NB4 (cell line): ENCODE data around the gene BHLHE23.

Experiments used
- POLR2A ChIP-seq: IDR thresholded peaks from 2 replicates; pipeline ENCODE4 v1.6.1; 2011; ENCODE audit warnings: mild to moderate bottlenecking; ENCODE audit not compliant: insufficient read length; ENCODE audit errors: extremely low read depth
- TF ChIP-seq, protein P1 (sequence below): IDR thresholded peaks from one replicate; pipeline ENCODE4 v1.5.1; 2012; ENCODE audit warnings: low read depth, low read length
- TF ChIP-seq, protein P2 (sequence below): IDR thresholded peaks from 2 replicates; pipeline ENCODE4 v1.6.1; 2011; ENCODE audit warnings: low read depth, low read length

DNA sequence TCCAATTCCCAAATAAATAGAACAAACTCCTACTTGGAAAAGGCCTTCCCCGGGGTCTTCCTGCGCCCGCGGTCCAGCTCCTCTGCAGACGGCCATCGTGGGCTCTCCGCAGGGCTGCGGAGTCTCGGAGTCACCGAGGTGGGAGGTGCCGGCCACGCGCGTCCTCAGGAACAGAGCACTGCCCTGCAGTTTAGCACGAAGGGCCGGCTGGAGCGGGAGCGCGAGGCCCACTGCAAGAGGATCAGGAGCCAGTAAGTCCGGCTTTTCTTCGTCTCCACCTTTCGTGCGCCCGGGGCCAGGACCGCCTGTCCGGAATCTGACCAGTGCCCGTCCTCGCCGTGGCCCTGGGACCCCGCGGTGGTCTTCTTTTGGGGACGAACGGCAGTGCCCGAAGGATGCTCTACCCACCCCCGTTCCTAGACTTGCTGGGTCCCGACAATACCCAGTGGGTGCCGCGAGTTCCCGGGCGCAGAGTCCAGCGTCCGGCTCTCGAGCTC is 1.4 kb downstream of the BHLHE23 start:
- TF ChIP-seq, protein P1, sequence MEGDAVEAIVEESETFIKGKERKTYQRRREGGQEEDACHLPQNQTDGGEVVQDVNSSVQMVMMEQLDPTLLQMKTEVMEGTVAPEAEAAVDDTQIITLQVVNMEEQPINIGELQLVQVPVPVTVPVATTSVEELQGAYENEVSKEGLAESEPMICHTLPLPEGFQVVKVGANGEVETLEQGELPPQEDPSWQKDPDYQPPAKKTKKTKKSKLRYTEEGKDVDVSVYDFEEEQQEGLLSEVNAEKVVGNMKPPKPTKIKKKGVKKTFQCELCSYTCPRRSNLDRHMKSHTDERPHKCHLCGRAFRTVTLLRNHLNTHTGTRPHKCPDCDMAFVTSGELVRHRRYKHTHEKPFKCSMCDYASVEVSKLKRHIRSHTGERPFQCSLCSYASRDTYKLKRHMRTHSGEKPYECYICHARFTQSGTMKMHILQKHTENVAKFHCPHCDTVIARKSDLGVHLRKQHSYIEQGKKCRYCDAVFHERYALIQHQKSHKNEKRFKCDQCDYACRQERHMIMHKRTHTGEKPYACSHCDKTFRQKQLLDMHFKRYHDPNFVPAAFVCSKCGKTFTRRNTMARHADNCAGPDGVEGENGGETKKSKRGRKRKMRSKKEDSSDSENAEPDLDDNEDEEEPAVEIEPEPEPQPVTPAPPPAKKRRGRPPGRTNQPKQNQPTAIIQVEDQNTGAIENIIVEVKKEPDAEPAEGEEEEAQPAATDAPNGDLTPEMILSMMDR = no peak
- TF ChIP-seq, protein P2, sequence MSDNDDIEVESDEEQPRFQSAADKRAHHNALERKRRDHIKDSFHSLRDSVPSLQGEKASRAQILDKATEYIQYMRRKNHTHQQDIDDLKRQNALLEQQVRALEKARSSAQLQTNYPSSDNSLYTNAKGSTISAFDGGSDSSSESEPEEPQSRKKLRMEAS = no peak
- no peak for TF ChIP-seq POLR2A
